CD1c-positive myeloid dendritic cell (primary cell): ENCODE measurements around the gene ADGRV1.
"Not testable (repeated sequence)": the region's sequence is repeated elsewhere in the genome, so short reads cannot be mapped to it uniquely, and the experiment has no call there.

Experiments used
- DNase-seq: peaks from one replicate; pipeline ENCODE4 v3.0.0-alpha.2; 2016; ENCODE audit errors: extremely low spot score

Gene ADGRV1

DNA sequence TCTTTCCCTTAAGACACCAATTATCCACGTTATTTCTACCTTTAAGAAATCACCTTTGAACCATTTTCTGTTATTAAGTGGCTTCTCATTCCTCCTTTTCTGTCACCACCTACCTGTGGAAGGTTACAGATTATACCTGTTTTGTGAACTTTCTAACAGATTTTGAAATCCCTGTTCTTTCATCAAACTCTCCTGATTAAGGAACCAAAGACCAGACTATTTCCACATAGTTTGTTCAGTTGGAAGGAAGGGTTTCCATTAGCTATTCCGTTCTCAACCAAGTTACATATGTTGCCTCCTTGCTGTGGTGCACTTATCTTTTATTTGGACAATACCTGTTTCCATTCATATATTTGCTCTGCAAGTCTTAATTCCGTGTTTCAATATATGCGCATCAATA, 343.6 kb downstream of the ADGRV1 start:
- no peak for DNase-seq

DNA sequence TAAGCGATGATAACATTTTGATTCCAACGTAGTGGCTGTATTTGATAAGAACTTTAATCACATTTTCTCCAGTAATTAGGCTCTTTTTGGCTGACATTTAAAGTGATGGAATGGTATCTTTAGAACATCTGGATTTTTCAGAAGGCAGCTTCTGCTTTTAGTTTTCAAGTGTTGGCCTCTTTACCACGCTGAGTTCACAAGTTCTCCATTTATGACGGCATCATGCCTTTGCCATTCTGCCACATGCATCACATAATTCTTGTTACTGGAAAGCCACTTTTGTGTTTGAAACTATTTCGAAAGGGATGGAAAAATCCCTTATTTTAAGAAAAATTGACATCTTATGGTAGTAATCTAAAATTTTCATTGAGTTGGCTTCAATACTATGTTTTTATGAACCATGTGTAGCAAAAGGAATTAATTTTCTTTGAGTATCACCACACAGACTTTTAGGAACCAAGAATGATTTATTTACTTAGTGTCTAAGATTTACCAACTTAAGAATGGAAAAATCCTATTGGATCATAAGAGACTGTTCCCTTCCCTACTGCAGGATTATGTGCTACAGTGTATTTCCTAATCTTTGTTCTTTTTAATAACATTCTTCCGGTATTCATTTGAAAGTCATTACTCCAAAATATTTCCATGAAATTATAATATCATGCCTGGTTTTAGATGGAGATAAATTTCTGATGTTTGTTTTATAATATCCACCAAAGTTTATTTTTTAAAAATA, 344.2 kb downstream of the ADGRV1 start:
- peak; percentile 6 for DNase-seq

DNA sequence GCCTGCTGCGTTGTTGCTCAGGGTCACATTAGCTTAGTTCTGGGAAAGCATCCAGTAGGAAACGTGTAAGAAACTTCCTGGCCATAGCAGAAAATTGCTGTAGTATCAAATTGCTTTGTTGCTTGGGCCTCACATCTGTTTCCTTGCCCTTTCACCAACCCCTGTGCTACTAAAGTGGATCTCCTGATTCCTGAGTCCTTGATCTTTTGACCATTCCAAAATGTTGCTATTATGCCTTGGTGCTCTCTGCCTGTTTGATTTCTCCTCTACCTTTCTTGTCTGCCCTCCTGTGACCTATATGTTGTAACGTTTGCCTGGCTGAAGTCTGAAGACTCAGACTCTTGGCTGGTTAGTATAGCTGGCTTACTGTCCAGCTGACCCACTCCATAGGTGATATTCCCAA, 350.5 kb downstream of the ADGRV1 start:
- DNase-seq: no peak

DNA sequence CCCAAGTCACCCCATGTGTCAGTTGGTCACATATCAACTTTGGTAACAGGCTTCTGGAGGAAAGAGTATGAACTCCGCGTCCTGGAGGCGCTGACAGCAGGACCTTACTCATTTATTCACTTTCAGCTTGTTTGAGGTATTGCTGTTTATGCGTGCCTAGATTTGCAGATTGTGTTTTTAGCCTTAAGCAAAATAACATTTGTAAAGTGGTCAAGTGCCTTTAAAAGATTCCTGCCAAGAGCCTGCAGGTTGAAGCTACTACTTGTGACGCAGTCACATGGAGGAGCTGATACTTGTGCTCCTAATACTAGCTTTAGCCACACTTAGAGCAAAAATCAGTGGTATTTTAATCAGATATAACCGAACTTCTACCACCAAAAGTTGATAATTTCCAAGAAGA, 351.3 kb downstream of the ADGRV1 start:
- no peak for DNase-seq

DNA sequence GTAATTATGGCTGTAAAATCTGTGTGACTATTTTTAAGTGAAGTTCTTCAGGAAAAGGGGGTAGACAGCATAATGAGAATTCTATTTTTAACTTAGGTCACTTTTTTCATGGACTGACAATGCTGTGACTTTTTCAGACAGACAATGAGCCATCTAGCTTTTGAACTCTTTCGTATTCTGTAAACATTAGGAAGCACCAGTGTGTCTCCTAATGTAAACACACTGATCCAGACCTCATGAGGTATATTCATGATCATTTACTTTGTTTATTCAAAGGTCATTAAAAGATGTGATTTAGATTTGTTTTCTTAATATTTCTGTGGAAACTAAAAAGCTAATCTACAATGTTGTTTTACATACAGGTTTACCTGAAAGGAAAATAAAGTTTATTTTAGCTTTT, 352.6 kb downstream of the ADGRV1 start:
- no peak for DNase-seq

DNA sequence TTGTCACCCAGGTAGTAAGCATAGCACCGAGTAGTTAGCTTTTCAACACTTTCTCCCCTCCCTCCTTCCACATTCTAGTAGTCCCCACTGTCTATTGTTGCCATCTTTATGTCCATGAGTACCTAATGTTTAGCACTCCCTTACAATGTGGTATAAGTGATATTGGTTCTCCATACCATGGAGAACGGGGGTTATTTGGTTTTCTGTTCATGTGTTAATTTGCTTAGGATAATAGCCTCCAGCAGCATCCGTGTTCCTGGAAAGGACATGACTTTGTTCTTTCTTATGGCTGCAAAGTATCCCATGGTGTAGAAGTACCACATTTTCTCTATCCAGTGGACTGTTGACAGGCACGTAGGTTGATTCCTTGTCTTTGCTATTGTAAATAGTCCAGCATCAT, 353.9 kb downstream of the ADGRV1 start:
- no peak for DNase-seq

DNA sequence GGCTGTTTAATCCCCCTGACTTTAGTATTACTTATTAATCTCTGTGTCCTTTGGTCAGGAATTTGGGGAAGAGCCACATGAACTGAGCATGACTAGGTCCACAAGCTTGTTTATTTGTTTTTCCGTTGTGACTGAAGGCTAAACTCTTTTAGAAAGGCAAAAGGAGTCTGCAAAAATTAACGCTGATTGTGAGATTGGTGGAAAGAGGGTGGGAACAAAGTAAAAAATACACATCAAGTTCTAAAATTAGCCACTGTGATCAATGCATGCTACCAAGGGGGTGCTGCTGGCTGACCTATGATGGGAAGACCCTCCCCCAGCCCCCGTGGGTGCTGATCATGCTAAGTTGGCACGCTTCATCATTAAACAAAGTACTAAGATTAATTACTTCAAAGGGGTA, 356.8 kb downstream of the ADGRV1 start:
- no peak for DNase-seq

DNA sequence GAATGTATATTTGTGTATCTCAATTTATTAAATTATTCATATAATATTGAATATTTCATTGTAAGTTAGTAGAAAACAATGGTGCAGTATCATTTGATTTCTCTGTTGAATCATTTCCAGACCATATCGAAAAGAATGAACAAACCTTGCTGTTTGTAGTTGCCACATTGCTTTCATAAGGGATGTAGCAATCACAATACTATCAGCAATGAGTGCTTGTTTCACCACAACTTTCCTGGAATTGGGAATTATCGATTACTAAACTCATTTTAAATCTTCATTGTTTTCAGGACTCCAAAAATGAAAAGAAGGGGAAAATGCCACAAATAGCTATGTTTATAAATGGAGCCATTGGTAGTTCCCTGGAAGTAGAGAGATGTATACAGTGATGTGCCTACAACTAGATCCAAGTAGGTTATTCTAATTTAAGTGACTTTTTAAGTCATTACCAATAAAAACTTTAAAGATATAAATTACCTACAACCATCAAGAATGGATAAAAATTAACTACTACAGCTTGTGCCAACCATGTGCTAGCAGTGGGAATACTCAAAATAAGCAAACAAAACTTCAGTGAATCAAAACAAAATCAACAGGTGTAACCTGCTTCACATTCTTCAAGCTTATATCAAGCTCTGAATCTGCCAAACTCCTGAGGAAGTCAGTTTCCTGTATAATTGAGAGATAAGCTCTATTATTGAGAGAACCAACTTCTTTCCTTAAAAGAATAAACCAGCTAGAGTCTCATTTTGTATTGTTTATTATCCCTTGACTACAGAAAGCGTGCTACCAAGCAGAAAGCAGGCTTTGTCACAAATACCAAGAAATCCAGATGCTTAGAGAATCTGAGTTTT, 358.6 kb downstream of the ADGRV1 start:
- DNase-seq: no peak

DNA sequence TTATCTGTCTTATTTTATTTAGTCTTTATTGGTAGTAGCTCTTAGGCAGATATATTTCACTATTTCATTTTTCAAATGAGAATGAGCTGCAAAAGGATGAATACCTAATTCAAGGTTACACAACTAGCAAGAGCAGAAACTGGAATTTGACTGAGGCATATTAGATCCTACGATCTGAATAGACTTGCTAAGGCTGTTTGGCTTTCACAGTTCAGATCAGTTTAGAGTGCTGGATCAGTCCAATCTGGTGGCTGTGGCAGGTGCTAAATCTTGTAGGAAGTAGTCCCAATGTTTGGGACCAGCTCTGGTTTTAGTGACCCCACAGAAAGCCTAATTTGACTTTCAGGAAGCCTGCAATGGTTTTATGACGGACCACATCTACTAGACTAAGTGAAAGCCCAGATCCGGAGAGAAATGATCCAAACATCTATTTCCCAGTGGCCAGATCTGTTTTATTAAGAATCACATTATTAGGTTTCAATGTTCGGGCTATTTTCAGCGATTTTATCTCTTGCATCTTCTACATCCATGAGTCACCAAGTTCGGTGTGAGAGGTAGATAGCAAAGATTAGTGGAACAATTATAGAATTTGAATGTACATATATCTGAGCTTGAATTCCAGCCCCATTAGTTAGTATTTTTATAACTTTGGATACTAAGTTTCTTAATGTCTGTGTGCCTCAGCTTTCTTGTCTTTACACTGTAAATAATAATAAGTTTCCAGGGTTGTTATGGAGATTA, 359.5 kb downstream of the ADGRV1 start:
- no peak for DNase-seq

DNA sequence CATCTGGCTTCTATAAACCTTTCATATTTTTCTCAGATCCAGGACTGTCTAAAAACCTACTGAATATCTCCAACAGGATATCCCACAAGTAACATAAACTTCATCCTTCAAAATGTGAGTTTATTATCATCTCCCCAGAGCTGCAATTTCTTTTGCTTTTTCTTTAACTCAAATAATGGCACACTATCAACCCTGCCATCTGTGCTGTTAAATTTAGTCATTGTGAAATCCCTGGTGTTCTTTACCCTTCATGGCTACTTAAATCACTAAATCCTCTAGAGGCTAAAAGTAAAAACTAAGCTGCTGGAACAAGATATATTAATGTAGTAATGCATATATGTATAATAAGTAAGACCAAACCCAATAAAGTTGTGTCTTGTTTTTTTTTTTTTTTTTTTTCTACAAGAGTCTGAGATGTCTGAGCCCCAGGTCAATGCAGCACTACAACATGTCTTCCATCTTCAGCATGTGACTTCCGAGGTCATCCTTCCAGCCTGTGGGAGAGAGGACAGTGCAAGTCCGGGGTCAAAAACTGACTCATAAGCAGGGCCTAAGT, 362.9 kb downstream of the ADGRV1 start:
- no peak for DNase-seq

DNA sequence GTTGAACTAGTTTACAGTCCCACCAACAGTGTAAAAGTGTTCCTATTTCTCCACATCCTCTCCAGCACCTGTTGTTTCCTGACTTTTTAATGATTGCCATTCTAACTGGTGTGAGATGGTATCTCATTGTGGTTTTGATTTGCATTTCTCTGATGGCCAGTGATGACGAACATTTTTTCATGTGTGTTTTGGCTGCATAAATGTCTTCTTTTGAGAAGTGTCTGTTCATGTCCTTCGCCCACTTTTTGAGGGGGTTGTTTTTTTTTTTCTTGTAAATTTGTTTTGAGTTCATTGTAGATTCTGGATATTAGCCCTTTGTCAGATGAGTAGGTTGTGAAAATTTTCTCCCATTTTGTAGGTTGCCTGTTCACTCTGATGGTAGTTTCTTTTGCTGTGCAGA, 365.6 kb downstream of the ADGRV1 start:
- not testable (repeated sequence) for DNase-seq

DNA sequence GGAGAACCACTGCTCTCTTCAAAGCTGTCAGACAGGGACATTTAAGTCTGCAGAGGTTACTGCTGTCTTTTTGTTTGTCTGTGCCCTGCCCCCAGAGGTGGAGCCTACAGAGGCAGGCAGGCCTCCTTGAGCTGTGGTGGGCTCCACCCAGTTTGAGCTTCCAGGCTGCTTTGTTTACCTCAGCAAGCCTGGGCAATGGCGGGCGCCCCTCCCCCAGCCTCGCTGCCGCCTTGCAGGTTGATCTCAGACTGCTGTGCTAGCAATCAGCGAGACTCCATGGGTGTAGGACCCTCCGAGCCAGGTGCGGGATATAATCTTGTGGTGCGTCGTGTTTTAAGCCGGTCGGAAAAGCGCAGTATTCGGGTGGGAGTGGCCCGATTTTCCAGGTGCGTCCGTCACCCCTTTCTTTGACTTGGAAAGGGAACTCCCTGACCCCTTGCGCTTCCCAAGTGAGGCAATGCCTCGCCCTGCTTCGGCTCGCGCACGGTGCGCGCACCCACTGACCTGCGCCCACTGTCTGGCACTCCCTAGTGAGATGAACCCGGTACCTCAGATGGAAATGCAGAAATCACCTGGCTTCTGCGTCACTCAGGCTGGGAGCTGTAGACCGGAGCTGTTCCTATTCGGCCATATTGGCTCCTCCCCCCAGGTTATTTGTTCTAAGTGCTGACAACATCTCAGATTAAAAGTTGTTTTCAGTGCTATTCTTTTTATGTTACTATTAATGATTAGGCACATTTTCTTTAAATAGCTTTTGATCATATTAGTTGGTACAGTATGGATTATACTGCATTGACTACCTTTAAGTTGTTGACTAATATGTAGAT, 370.6 kb downstream of the ADGRV1 start:
- DNase-seq: not testable (repeated sequence)

DNA sequence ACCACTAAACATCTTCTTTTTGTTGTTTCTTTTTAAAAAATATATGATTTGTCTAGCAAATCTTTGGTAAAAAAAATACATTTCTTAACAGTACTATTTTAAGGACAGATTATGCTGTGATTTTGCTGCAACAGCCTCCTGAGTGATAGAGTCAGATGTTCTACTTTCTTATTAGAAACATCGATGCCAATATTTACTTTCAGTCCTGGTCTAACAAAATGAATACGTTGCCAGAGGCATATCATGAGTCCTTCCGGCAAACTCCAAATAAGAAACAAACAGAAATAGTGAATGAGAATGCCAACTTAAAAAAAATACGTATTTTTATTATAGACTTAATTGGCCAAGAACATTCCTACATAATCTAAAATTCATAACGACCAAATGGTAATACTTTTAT, 371.5 kb downstream of the ADGRV1 start:
- DNase-seq: no peak

DNA sequence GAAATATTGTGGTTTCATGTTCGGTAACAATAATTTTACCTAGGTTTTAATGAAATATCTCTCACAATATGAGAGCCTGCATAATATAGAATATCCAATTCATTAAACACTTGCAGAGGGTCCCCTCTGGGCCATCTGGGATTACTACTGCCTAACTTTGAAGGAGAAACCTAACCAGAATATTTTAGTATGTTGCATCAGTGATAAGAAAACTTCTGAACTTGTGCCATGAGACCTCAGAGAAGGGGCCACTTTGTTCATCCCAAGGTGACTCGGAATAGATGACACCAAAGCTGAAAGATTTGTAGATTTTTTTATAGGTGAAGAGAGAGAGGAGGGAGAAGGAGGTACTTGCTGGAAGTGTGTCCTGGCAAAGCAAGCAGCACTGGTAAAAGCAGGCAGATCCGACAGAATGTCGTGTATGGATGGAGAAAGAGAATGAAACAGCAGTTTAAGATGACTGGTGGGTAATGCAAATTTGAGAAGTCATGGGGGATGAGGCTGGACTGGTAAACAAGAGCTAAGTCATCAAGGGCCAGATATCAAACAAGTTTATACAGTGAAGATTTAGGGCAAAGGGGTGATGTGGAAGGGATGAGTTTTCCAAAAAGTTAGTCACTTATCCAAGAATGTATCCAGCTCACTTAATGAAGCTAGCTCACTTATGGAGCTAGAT, 372.3 kb downstream of the ADGRV1 start:
- DNase-seq: no peak

DNA sequence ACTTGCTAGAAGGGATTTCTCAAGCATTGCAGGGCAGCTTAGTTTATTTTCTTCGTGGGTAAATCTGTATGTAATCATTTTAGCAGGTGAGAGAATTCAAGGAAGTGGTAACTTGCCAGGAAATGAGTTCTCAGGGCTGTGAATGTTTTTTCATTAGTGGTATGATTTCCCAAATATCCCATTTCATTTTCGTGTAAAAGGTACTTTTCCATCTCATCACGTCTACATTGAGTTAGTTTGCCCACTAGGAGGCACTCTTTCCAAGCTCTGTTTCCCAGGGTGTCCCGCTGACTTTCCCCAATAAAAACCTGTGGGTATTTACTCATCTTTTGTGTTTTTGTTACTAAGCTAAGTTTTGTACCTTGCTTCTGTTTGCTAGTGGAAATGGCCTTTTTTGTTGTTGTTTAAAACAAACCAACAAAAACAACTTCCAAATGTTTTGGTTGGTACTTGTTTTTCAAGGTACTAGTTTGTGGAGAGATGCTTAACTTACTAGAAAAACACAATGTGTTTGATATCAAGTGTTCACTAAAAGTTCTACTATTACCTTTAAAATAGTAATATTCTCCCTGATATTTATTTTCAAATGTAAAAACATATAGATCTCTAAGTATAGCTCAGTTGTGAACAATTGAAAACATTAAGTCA, 373.6 kb downstream of the ADGRV1 start:
- peak; percentile 59 for DNase-seq

DNA sequence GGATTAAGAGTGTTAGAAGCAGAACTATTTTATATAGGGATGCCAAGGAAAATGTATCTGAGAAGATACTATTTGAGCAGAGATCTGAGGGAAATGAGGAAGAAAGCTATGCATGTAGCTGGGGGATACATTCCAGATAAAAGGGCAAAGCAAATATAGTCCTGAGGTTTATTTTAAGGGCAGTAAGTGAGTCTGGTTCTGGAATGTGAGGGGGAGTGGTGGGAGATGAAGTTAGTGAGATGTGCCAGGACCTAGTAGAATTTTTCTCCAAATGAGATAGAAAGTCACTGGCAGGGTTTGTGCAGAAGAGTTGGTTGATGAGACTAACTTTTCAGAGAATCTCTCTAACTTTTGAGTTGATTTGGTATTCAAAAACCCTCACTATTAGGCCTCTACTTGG, 374.7 kb downstream of the ADGRV1 start:
- DNase-seq: no peak

DNA sequence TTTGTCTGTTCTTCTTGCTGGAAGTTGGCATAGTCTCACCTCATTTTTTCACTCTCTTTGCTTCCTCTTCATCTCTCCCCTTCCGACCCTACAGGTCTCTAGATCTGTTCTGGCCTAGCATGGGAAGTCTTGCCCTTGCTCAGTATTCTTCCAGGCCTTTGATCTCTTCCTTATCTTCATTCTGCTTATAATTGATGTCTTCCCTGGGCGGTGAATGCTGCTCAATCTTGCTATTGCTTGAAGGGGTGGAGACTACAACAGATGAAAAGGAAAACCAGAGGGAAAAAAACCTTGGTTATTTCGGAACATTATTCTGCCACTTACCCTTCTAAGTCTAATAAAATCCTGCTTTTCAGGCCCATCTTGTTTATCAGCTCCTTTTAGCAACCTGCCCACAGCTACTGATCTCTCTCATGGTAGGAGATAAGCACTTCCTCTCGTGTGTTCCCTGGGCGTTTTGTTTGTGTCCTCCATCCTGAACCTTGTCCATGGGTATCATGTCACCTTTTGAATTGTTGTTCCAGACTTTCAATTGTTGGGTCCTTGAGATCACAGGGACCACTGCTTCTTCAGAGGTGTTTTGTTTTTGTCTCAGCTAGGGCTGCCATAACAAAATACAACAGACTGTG, 375.6 kb downstream of the ADGRV1 start:
- no peak for DNase-seq

DNA sequence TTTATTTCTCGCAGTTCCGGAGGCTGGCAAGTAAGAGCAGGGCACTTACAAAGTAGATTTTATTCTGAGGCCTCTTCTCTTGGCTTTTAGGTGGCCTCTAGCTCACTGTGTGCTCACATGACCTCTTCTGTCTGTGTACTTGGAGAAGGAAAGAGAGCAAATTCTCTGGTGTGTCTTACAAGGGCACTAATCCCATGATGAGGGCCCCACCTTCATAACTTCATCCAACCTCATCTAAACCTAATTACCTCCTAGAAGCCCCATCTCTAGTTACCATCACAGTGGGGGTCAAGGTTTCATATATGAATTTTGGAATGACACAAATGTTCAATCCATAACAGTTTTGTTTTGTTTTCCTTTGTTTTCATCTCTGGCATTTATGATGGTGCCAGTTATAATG, 376.1 kb downstream of the ADGRV1 start:
- no peak for DNase-seq

DNA sequence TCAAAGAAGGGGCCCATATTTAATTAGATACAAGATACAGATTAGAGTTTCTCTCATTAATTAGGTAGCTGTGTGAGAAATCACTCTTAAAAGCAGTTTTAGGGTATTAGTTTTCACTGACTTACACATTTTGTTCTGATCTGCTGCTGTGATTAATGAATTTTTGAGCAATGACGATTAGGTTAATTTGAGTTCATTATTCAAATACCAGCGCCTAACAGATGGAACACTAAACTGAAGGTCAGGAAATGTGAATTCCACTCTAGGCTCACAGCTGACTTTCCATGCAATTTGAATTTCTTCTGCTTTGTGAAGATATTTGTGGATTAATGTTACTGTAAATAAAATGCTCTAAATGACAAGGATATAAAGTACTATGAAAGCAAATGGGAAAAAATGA, 380.6 kb downstream of the ADGRV1 start:
- DNase-seq: no peak
